Right cardiac atrium (tissue), 5 donors: ENCODE results near the gene NPNT. TPM values are rescaled to one million over a fixed set of nuclear protein-coding genes. Genes with fewer than 3 reads are reported as not detected.
A peak's percentile ranks its signal among the peaks of the same experiment; 100 is the strongest.
"Not testable (repeated sequence)": the region's sequence is repeated elsewhere in the genome, so short reads cannot be mapped to it uniquely, and the experiment has no call there.

Source experiments
- ATAC-seq, 2 donors: fragments of 200-7000 bp; cut with Tn5 transposase; one replicate each; pipeline versions ENCODE4 v1.8.0 to v1.9.1; 2020; ENCODE audit warnings: moderate library complexity in 2 of 2, mild to moderate bottlenecking in 1 of 2
- DNase-seq, 3 donors: peaks; one replicate each; pipeline ENCODE4 v3.0.0-alpha.2; 2020
- H3K27ac ChIP-seq: one replicate; pipeline ENCODE4 v1.5.1; 2013; ENCODE audit warnings: mild to moderate bottlenecking, low read length, control low read depth, moderate library complexity
- H3K27me3 ChIP-seq: one replicate; pipeline ENCODE4 v1.6.1; 2013; ENCODE audit not compliant: control insufficient read depth, insufficient read depth
- H3K4me1 ChIP-seq: one replicate; pipeline ENCODE4 v1.6.1; 2013; ENCODE audit warnings: low read length; ENCODE audit not compliant: control insufficient read depth, insufficient read depth
- H3K4me3 ChIP-seq: one replicate; pipeline ENCODE4 v1.5.1; 2013; ENCODE audit warnings: low read length, control low read depth
- H3K9me3 ChIP-seq: one replicate; pipeline ENCODE4 v1.6.1; 2013; ENCODE audit warnings: low read length; ENCODE audit not compliant: control insufficient read depth
- whole genome bisulfite sequencing: extraction: QIAGEN DNeasy Blood & Tissue Kit; methylation state at CpG from one replicate; pipeline ENCODE4 v1.1.7; 2013; 5-methylcytosine and 5-hydroxymethylcytosine counted together
- intact Hi-C, 4 donors: fragments of 100-400 bp; cut with DNase I; formaldehyde crosslinking; loops; one replicate each; pipeline versions ENCODE4 v1.11.0 to v1.14.0; 2022 to 2023
- long read RNA-seq, 4 donors: library from polyadenylated mRNA; unstranded; transcript quantifications; one replicate each; pipeline ENCODE4 v2.0.0, GENCODE V29; 2020 to 2021
- polyA plus RNA-seq: library from polyadenylated mRNA; stranded (reverse); fragments of 200-250 nt; gene quantifications from one replicate; pipeline ENCODE4 v1.2.3, GENCODE V29; 2013
- total RNA-seq, 4 donors: library from RNA; stranded (reverse); fragmentation: NEBNext Ultra II Directional; extraction: Animal tissue kit (Norgen Biotek cat#: 25700); gene quantifications; one replicate each; pipeline ENCODE4 v1.2.1, GENCODE V29; 2021
- donor health status: healthy with polysubstance abuse.
- donor health status: DM: no; HTN: yes; CAD: no.
- donor health status: DM: no; HTN: no; CAD: no.
- donor health status: DM: no; HTN: yes; CAD: no; lungs with severe emphysema.
- donor health status: DM: yes; HTN: yes; CAD: no.

Gene NPNT, protein sequence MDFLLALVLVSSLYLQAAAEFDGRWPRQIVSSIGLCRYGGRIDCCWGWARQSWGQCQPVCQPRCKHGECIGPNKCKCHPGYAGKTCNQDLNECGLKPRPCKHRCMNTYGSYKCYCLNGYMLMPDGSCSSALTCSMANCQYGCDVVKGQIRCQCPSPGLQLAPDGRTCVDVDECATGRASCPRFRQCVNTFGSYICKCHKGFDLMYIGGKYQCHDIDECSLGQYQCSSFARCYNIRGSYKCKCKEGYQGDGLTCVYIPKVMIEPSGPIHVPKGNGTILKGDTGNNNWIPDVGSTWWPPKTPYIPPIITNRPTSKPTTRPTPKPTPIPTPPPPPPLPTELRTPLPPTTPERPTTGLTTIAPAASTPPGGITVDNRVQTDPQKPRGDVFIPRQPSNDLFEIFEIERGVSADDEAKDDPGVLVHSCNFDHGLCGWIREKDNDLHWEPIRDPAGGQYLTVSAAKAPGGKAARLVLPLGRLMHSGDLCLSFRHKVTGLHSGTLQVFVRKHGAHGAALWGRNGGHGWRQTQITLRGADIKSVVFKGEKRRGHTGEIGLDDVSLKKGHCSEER
- total RNA-seq (1 to 10 TPM; 1.4 to 5.5 (median 4.3) TPM), polyA plus RNA-seq (4.8 TPM)
- long read RNA-seq, donor 1, full-length matches to known transcripts = 4 of 8 reads
- long read RNA-seq, donor 1, partial matches to known transcripts = 4 of 8 reads
- long read RNA-seq, donor 1, other reads (novel, unspliced or antisense) = 0 of 8 reads
- long read RNA-seq, donor 2, partial matches to known transcripts = 0 of 2 reads
- long read RNA-seq, donor 2, other reads (novel, unspliced or antisense) = 1 of 2 reads
- long read RNA-seq, donor 3, full-length matches to known transcripts = 11 of 17 reads
- long read RNA-seq, donor 3, partial matches to known transcripts = 4 of 17 reads
- long read RNA-seq, donor 3, other reads (novel, unspliced or antisense) = 2 of 17 reads
- long read RNA-seq, donor 4, full-length matches to known transcripts = 2 of 3 reads
- long read RNA-seq, donor 4, partial matches to known transcripts = 0 of 3 reads
- long read RNA-seq, donor 4, other reads (novel, unspliced or antisense) = 1 of 3 reads

DNA sequence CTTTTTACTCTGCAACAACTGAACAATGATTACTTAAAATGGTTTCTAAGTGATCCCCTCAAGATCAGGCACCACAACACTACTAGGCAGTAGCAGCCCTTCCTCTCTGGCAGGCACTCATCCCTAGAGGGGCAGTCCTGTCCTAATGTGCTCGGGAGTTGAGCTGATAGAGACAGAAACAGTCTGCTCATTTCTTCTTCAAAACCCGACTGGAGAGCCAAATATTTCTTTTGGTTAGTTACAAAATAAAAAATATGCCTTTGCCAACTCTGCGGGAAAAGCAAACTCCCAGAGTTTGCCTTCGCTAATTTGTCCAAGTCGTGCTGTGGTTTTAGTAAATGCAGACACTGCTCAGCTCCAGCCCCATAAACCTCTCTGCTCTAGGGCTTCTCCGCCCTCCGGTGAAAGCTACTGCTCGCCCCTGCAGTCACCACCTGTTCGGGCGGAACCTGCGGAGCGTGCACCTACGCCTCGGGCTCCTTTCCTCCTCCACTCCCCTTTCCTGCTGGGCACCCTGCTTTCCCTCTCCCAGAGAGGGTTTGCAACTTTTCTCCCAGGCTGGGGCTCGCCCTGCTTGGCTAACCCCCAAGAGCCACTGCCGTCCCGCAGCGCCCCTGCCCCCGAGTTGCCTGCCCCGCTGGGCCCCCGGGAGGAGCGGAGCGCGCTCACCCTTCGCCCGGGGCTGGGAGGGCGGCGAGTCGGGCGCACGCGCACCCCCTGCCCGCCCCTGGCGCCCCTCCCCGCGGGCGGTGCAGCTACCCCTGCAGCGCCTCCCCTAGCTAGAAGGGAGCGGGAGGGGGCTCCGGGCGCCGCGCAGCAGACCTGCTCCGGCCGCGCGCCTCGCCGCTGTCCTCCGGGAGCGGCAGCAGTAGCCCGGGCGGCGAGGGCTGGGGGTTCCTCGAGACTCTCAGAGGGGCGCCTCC is at the start of gene NPNT:
NPNT (plus strand) TSS at position 812 of the 923 bp plus-strand sequence. CDS start 182 bp downstream, outside the sequence.
- Histone ChIP-seq H3K27me3 (no peaks in the 10 kb centered on the region), H3K4me1 (no peaks in the 10 kb centered on the region), H3K4me3 (peak within 1 kb of the TSS; percentile 55), H3K9me3 (no peaks in the 10 kb centered on the region), H3K27ac (no peak within 1 kb of the TSS)
- peak; percentile 79 to 80 for ATAC-seq
- WGBS = 1% methylated on average over 56 of the region's 56 CpGs
- DNase-seq = peak; percentile 11 to 62 (median 34)
- intact Hi-C loops = no loop called here

DNA sequence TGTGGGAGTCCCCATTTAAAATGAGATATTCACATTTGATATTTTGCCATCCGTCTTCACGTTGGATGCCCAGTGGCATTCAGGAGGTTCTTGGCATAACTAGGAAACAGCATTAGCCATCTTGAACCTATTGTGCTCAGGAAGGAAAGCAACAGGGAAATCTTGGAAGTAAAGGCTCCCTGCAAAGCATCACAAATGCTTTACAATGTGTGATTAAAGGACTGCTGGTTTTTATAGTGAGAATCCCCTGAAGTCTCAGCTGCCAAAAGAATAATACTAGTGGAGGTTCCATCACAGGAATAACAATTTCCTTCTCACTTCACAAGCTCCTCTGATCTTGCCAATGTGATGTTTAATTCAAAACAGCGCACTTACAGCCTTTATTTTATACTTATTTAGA is 49.7 kb upstream of the NPNT start:
- intact Hi-C loops = no loop called here
- ATAC-seq = no peak
- 79% methylated on average over 3 of the region's 3 CpGs for WGBS

DNA sequence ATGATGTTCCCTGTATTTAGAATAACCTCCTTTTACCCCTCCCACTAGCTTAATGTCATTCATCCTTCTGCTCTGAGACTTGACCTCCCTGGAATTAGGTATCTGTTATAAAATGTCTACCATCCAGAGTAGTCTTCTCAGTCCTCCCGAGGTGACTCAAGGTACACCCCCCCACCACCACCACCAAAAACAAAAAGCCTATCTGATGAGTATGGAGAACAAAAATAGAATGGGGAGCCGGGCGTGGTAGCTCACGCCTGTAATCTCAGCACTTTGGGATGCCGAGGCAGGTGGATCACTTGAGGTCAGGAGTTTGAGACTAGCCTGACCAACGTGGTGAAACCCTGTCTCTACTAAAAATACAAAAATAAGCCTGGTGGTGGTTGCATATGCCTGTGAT is 46.9 kb upstream of the NPNT start:
- intact Hi-C loops, ATAC-seq: not testable (repeated sequence)
- 78% methylated on average over 6 of the region's 6 CpGs for WGBS

More for the DNA sequence above, 49.7 kb upstream of the NPNT start:
- no peak overlapping the region for H3K27ac ChIP-seq
- no peaks in the 10 kb centered on the region for H3K4me1 ChIP-seq
- H3K9me3 ChIP-seq = no peaks in the 10 kb centered on the region
- no peak overlapping the region for H3K4me3 ChIP-seq
- no peaks in the 10 kb centered on the region for H3K27me3 ChIP-seq
- DNase-seq = no peak

DNA sequence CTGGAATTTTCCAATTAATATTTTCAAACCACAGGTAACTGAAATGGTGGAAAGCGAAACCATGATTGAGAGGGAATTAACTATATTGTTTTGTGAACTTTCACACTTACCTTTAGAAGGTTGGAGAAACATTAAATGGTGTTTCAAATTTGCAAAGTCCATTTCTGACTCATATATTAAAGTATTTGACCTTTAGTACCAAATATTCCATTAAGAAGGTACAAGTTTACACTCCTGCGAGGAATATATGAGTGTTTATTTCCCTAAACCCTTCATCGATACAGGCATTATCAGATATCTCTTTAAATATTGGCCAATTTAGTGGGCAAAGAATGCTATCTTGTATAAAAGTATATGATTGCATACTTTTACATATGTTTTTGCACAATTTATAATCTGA is 44.1 kb upstream of the NPNT start:
- H3K27ac ChIP-seq = no peak overlapping the region
- H3K27me3 ChIP-seq = no peaks in the 10 kb centered on the region

More for the DNA sequence above, 46.9 kb upstream of the NPNT start:
- H3K4me3 ChIP-seq, H3K9me3 ChIP-seq, DNase-seq, H3K27me3 ChIP-seq, H3K4me1 ChIP-seq, H3K27ac ChIP-seq: not testable (repeated sequence)

DNA sequence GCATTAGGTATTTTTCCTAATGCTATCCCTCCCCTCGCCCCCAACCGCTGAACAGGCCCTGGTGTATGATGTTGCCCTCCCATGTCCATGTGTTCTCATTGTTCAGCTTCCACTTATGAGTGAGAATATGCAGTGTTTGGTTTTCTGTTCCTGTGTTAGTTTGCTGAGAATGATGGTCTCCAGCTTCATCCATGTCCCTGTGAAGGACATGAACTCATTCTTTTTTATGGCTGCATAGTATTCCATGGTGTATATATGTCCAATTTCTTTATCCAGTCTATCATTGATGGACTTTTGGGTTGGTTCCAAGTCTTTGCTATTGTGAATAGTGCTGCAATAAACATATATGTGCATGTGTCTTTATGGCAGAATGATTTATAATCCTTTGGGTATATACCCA is 43.0 kb upstream of the NPNT start:
- H3K4me3 ChIP-seq, intact Hi-C loops, H3K27me3 ChIP-seq, H3K9me3 ChIP-seq, H3K27ac ChIP-seq, ATAC-seq, DNase-seq, H3K4me1 ChIP-seq: not testable (repeated sequence)
- 99% methylated on average over 2 of the region's 2 CpGs for WGBS

More for the DNA sequence above, 44.1 kb upstream of the NPNT start:
- intact Hi-C loops = no loop called here
- DNase-seq = no peak
- H3K4me1 ChIP-seq = no peaks in the 10 kb centered on the region
- H3K9me3 ChIP-seq = no peaks in the 10 kb centered on the region
- ATAC-seq = no peak
- 96% methylated on average over 3 of the region's 3 CpGs for WGBS
- H3K4me3 ChIP-seq = no peak overlapping the region

DNA sequence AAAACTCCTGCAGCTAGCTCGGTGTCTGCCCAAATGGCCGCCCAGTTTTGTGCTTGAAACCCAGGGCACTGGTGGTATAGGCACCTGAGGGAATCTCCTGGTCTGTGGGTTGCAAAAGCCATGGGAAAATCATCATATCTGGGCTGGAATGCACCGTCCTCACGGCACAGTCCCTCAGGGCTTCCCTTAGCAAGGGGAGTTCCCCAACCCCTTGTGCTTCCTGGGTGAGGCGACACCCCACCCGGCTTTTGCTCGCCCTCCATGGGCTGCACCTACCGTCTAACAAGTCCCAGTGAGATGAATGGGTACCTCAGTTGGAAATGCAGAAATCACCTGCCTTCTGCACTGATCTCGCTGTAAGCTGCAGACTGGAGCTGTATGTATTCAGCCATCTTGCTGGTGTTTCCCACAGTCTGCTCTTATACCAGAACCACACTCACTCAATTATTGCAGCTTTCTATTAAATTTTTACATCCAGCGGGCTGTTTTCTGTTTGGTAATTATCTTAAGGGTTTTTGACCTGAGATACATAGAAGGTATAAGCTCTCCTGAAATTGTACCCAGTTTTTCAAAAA is 36.7 kb upstream of the NPNT start:
- Histone ChIP-seq H3K9me3 (no peaks in the 10 kb centered on the region), H3K4me1 (no peaks in the 10 kb centered on the region), H3K4me3 (no peak overlapping the region), H3K27ac (no peak overlapping the region), H3K27me3 (no peaks in the 10 kb centered on the region)
- DNase-seq (no peak), ATAC-seq (no peak)
- intact Hi-C loops = no loop called here
- WGBS = 98% methylated on average over 10 of the region's 10 CpGs

DNA sequence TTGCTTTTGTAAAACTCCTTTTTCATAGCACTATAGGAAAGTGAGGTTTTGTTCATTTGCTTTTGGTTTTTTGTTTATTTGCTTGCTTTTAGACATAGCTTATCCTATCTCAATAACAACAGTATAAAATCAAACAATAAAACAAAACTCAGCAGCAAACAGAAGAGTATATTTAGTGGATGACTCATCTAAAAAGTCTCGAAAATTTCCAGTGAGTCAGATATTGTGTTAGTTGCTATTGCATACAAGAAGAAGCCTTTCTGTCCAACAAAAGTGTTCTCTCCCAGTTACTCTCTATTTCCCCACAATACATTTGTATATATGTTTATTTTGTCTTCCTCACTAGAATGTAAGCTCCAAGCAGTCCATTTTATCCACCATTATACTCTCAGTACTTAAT is 36.0 kb upstream of the NPNT start:
- Histone ChIP-seq H3K27ac (no peak overlapping the region), H3K4me1 (no peaks in the 10 kb centered on the region), H3K9me3 (no peaks in the 10 kb centered on the region), H3K4me3 (no peak overlapping the region), H3K27me3 (no peaks in the 10 kb centered on the region)
- no peak for ATAC-seq
- WGBS = 62% methylated on average over 1 of the region's 1 CpG
- DNase-seq = no peak
- intact Hi-C loops = no loop called here

DNA sequence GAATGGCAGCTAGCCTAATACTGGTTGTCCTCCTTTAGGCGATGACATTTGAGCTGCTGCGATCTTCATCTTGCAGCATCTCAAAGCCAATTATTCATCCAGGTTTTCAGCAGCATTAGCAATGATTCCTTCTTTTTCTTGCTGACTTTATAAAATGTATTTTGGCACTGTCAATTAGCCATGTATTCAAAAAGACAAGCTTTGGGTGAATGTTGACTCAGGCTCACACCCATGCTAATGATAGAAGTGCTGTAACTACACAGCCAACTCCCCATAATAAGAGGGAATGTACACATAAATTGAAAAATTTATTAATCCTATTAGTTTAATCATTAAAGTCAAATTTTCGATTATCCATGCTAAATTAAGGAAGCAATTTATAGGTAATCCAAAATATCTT is 24.3 kb upstream of the NPNT start:
- intact Hi-C loops = no loop called here
- Histone ChIP-seq H3K4me3 (no peak overlapping the region), H3K9me3 (no peaks in the 10 kb centered on the region), H3K27ac (no peak overlapping the region), H3K27me3 (no peaks in the 10 kb centered on the region), H3K4me1 (no peaks in the 10 kb centered on the region)
- no peak for ATAC-seq
- 75% methylated on average over 3 of the region's 3 CpGs for WGBS
- DNase-seq = no peak

DNA sequence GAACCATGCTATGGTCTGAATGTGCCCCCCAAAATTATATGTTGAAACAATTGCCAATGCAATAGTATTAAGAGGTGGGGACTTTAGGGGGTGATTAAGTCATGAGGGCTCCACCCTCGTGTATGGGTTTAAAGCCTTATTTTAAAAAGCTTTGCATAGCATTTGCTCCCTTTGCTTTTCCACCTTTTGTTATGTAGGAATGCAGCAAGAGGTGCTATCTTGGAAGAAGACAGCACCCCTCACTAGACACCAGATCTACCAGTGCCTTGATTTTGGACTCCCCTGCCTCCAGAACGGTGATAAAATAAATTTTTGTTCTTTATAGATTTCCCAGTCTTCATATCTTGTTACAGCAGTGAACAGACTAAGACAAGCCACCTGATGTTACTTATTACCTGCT is 23.3 kb upstream of the NPNT start:
- no peaks in the 10 kb centered on the region for H3K9me3 ChIP-seq
- H3K27me3 ChIP-seq = no peaks in the 10 kb centered on the region
- no peak overlapping the region for H3K27ac ChIP-seq
- no peak overlapping the region for H3K4me3 ChIP-seq
- H3K4me1 ChIP-seq = no peaks in the 10 kb centered on the region
- WGBS = 68% methylated on average over 2 of the region's 2 CpGs
- no peak for DNase-seq
- ATAC-seq = no peak
- intact Hi-C loops = no loop called here

DNA sequence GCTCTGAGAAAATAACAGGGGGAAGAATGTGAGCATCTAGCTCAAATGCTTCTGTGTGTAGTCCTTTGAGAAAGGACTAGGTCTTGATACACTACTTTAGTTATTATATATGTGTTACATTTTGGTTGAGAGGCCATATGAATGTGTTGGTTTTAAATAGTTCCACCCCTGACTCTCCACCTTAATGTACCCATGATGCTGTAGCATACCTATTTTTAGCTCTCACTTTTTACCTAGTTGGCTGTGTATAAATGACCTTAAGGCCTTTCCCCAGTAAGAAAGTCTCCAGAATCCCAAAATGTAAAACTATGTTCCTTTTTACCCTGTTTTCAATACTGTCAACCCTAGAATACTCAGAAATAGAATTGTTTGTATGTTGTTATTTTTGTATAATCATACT is 20.0 kb upstream of the NPNT start:
- no peaks in the 10 kb centered on the region for H3K27me3 ChIP-seq
- no peaks in the 10 kb centered on the region for H3K9me3 ChIP-seq
- DNase-seq (no peak), ATAC-seq (no peak)
- no peaks in the 10 kb centered on the region for H3K4me1 ChIP-seq
- H3K4me3 ChIP-seq = no peak overlapping the region
- intact Hi-C loops = no loop called here
- no peak overlapping the region for H3K27ac ChIP-seq
